ENCODE data around the gene TRPC4AP.

TRPC4AP gene

GRCh38 chr20:35000922-35001595 is 91.5 kb downstream of the TRPC4AP start:
- DNase-seq (ENCODE audit: low spot score): no peak

GRCh38 chr20:35000311-35000921 is 92.2 kb downstream of the TRPC4AP start:
- DNase-seq (ENCODE audit: low spot score): no peak

- no peak for DNase-seq (ENCODE audit: low spot score)
These were observed 92.8 kb downstream of the TRPC4AP start for GRCh38 chr20:34999782-35000181.

GRCh38 chr20:34999021-34999451 is 93.6 kb downstream of the TRPC4AP start:
- DNase-seq (ENCODE audit: low spot score): no peak

- no peak for DNase-seq (ENCODE audit: low spot score)
These were observed 94.2 kb downstream of the TRPC4AP start for GRCh38 chr20:34998331-34998950.

- DNase-seq (ENCODE audit: low spot score): no peak
These were observed 94.8 kb downstream of the TRPC4AP start for GRCh38 chr20:34997774-34998173.

- DNase-seq (ENCODE audit: low spot score): no peak
These were observed 95.5 kb downstream of the TRPC4AP start for GRCh38 chr20:34997131-34997561.

- DNase-seq (ENCODE audit: low spot score): no peak
These were observed 96.2 kb downstream of the TRPC4AP start for GRCh38 chr20:34996243-34997028.

GRCh38 chr20:34995696-34996095 is 96.9 kb downstream of the TRPC4AP start:
- no peak for DNase-seq (ENCODE audit: low spot score)

- no peak for DNase-seq (ENCODE audit: low spot score)
These were observed 97.4 kb downstream of the TRPC4AP start for GRCh38 chr20:34995192-34995591.

GRCh38 chr20:34994509-34995131 is 98.0 kb downstream of the TRPC4AP start:
- DNase-seq (ENCODE audit: low spot score): no peak

GRCh38 chr20:34993941-34994508 is 98.6 kb downstream of the TRPC4AP start:
- DNase-seq (ENCODE audit: low spot score): no peak

GRCh38 chr20:34992751-34993417 is 99.7 kb downstream of the TRPC4AP start:
- no peak for DNase-seq (ENCODE audit: low spot score)

GRCh38 chr20:34990661-34991214 is 101.9 kb downstream of the TRPC4AP start:
- no peak for DNase-seq (ENCODE audit: low spot score)

- no peak for DNase-seq (ENCODE audit: low spot score)
These were observed 102.4 kb downstream of the TRPC4AP start for GRCh38 chr20:34990231-34990630.

- no peak for DNase-seq (ENCODE audit: low spot score)
These were observed 102.9 kb downstream of the TRPC4AP start for GRCh38 chr20:34989670-34990069.

- DNase-seq (ENCODE audit: low spot score): no peak
These were observed 103.5 kb downstream of the TRPC4AP start for GRCh38 chr20:34989118-34989517.

- no peak for DNase-seq (ENCODE audit: low spot score)
These were observed 104.4 kb downstream of the TRPC4AP start for GRCh38 chr20:34988191-34988540.

- no peak for DNase-seq (ENCODE audit: low spot score)
These were observed 105.1 kb downstream of the TRPC4AP start for GRCh38 chr20:34987288-34988190.

Data from LoVo (cell line).